H1 (cell line): ENCODE measurements around the gene FLCN. TPM values are rescaled to one million over a fixed set of nuclear protein-coding genes. Genes with fewer than 3 reads are reported as not detected.

Source experiments
- CTCF ChIA-PET: fragments of 300-600 bp; sonication (Branson Sonifier 250); formaldehyde crosslinking; loops from one replicate; lab custom pipeline; 2021; ENCODE audit not compliant: partially characterized antibody; lab: Charles Lee
- POLR2A ChIA-PET: fragments of 300-600 bp; sonication (Branson Sonifier 250); formaldehyde crosslinking; loops from one replicate; lab custom pipeline; 2021; ENCODE audit warnings: inconsistent platforms; ENCODE audit not compliant: partially characterized antibody; lab: Charles Lee
- DNase-seq, 2 experiments: peaks; one replicate each; pipeline versions ENCODE4 v3.0.0 to v3.0.0-alpha.2; 2010 to 2022; ENCODE audit warnings: low spot score in 2 of 2, low read depth in 1 of 2, mixed read lengths in 1 of 2
- FAIRE-seq: peaks from 2 replicates; lab custom pipeline; 2011; peaks lifted over from hg19 to GRCh38; lab: Jason Lieb, UNC
- H2AFZ ChIP-seq: 2 replicates; pipeline ENCODE4 v1.8.1; 2012; ENCODE audit warnings: low read length, inconsistent platforms
- H2AK5ac ChIP-seq: 2 replicates; pipeline ENCODE4 v1.6.1; 2013; ENCODE audit warnings: low read depth, low read length
- H2BK120ac ChIP-seq: replicated peaks from 2 replicates; pipeline ENCODE3; 2013; ENCODE audit warnings: low read depth, low read length, inconsistent platforms
- H2BK12ac ChIP-seq: 2 replicates; pipeline ENCODE4 v1.6.1; 2013; ENCODE audit warnings: low read depth, low read length
- H2BK15ac ChIP-seq: 2 replicates; pipeline ENCODE4 v1.6.1; 2013; ENCODE audit warnings: low read length
- H2BK20ac ChIP-seq: 2 replicates; pipeline ENCODE4 v1.6.1; 2013; ENCODE audit warnings: low read length
- H2BK5ac ChIP-seq: 2 replicates; pipeline ENCODE4 v1.6.1; 2013; ENCODE audit warnings: low read depth, low read length
- H3K14ac ChIP-seq: 2 replicates; pipeline ENCODE4 v1.6.1; 2013; ENCODE audit warnings: inconsistent platforms; ENCODE audit not compliant: insufficient read length
- H3K18ac ChIP-seq: 2 replicates; pipeline ENCODE4 v1.6.1; 2013; ENCODE audit warnings: low read length; ENCODE audit errors: extremely low read depth
- H3K23ac ChIP-seq: 2 replicates; pipeline ENCODE4 v1.6.1; 2013; ENCODE audit warnings: inconsistent platforms; ENCODE audit not compliant: insufficient read length
- H3K23me2 ChIP-seq: 2 replicates; pipeline ENCODE4 v1.6.1; 2013; ENCODE audit warnings: low read depth, low read length
- H3K27ac ChIP-seq: 2 replicates; pipeline ENCODE4 v1.6.1; 2011; ENCODE audit warnings: low read depth, low read length, inconsistent platforms
- H3K27me3 ChIP-seq, 4 experiments: replicated peaks in 1 of 4; 1 replicate in 1 of 4; 2 replicates in 3 of 4; pipeline versions ENCODE4 v1.6.1 to v1.8.1; 2011 to 2013; ENCODE audit warnings: low read length in 3 of 4, mild to moderate bottlenecking in 3 of 4, inconsistent platforms in 2 of 4, mixed read lengths in 2 of 4, moderate library complexity in 1 of 4; ENCODE audit not compliant: control insufficient read depth in 3 of 4, insufficient read depth in 3 of 4; ENCODE audit errors: extremely low read depth in 1 of 4
- H3K36me3 ChIP-seq, 4 experiments: 2 replicates each; pipeline versions ENCODE4 v1.6.1 to v1.8.1; 2011 to 2013; ENCODE audit warnings: mild to moderate bottlenecking in 4 of 4, low read length in 3 of 4, moderate library complexity in 2 of 4, control low read depth in 1 of 4, inconsistent platforms in 1 of 4; ENCODE audit not compliant: insufficient read depth in 4 of 4, control insufficient read depth in 2 of 4
- H3K4ac ChIP-seq: replicated peaks from 2 replicates; pipeline ENCODE3; 2013; ENCODE audit warnings: low read length, low read depth, mixed read lengths, inconsistent platforms; ENCODE audit not compliant: insufficient read length
- H3K4me1 ChIP-seq, 4 experiments: replicated peaks in 1 of 4; 1 replicate in 1 of 4; 2 replicates in 3 of 4; pipeline versions ENCODE4 v1.6.1 to v1.8.1; 2011 to 2013; ENCODE audit warnings: low read length in 3 of 4, inconsistent platforms in 2 of 4, mixed read lengths in 1 of 4; ENCODE audit not compliant: insufficient read depth in 4 of 4, control insufficient read depth in 3 of 4
- H3K4me2 ChIP-seq, 2 experiments: 2 replicates each; pipeline versions ENCODE4 v1.6.1 to v1.8.1; 2011 to 2013; ENCODE audit warnings: low read depth in 2 of 2, low read length in 2 of 2, control low read depth in 1 of 2, inconsistent platforms in 1 of 2, mild to moderate bottlenecking in 1 of 2; ENCODE audit not compliant: insufficient read depth in 1 of 2
- H3K4me3 ChIP-seq, 4 experiments: fragments of 200-600, 300-600 bp in 1 of 4; sonication (generic), shearing (Covaris generic), sonication (Bioruptor Twin) in 1 of 4; 2 replicates each; pipeline versions ENCODE4 v1.5.1 to v1.8.1; 2011 to 2016; ENCODE audit warnings: low read length in 4 of 4, low read depth in 3 of 4, control low read depth in 2 of 4, inconsistent platforms in 2 of 4, mild to moderate bottlenecking in 2 of 4, mixed read lengths in 1 of 4, moderate library complexity in 1 of 4; ENCODE audit not compliant: insufficient read depth in 2 of 4; ENCODE audit errors: extremely low read depth in 1 of 4
- H3K56ac ChIP-seq: replicated peaks from 2 replicates; pipeline ENCODE3; 2013; ENCODE audit warnings: low read depth, mild to moderate bottlenecking, mixed read lengths, low read length, inconsistent platforms; ENCODE audit not compliant: insufficient read length
- H3K79me1 ChIP-seq: 2 replicates; pipeline ENCODE4 v1.6.1; 2013; ENCODE audit warnings: low read depth, low read length, control low read depth
- H3K79me2 ChIP-seq, 2 experiments: 2 replicates each; pipeline versions ENCODE4 v1.6.1 to v1.8.1; 2012 to 2013; ENCODE audit warnings: low read length in 2 of 2, mild to moderate bottlenecking in 2 of 2, inconsistent platforms in 1 of 2; ENCODE audit not compliant: insufficient read depth in 2 of 2, control insufficient read depth in 1 of 2
- H3K9ac ChIP-seq, 4 experiments: replicated peaks in 1 of 4; 1 replicate in 1 of 4; 2 replicates in 3 of 4; pipeline versions ENCODE4 v1.6.1 to v1.8.1; 2011 to 2013; ENCODE audit warnings: low read depth in 3 of 4, low read length in 3 of 4, control low read depth in 2 of 4, mild to moderate bottlenecking in 2 of 4, moderate library complexity in 2 of 4, inconsistent platforms in 1 of 4; ENCODE audit errors: extremely low read depth in 1 of 4
- H3K9me3 ChIP-seq, 2 experiments: 2 replicates each; pipeline versions ENCODE4 v1.6.1 to v1.8.1; 2012 to 2013; ENCODE audit warnings: mild to moderate bottlenecking in 2 of 2, moderate library complexity in 2 of 2, control low read depth in 1 of 2, inconsistent platforms in 1 of 2, low read depth in 1 of 2, low read length in 1 of 2, mixed read lengths in 1 of 2; ENCODE audit not compliant: insufficient read depth in 2 of 2
- H4K20me1 ChIP-seq, 2 experiments: replicated peaks in 1 of 2; 2 replicates each; pipeline versions ENCODE3 to v1.8.1; 2011 to 2013; ENCODE audit warnings: inconsistent platforms in 2 of 2, low read length in 2 of 2, mild to moderate bottlenecking in 1 of 2; ENCODE audit not compliant: insufficient read depth in 2 of 2, control insufficient read depth in 1 of 2
- H4K5ac ChIP-seq: 2 replicates; pipeline ENCODE4 v1.6.1; 2013; ENCODE audit warnings: low read length, low read depth, mixed read lengths, inconsistent platforms; ENCODE audit not compliant: insufficient read length
- H4K8ac ChIP-seq: 2 replicates; pipeline ENCODE4 v1.8.0; 2013; ENCODE audit warnings: mild to moderate bottlenecking, moderate library complexity, low read length, inconsistent platforms; ENCODE audit not compliant: insufficient read depth; ENCODE audit errors: extremely low read depth
- H4K91ac ChIP-seq: replicated peaks from 2 replicates; pipeline ENCODE3; 2013; ENCODE audit warnings: low read length, mixed read lengths, inconsistent platforms; ENCODE audit not compliant: insufficient read length
- GABPA ChIP-seq: IDR thresholded peaks from 2 replicates; pipeline ENCODE4 v1.6.1; 2011; ENCODE audit warnings: mild to moderate bottlenecking, low read length, moderate library complexity, borderline replicate concordance; ENCODE audit not compliant: insufficient read depth
- WGBS, 2 experiments: shearing (Covaris generic) in 1 of 2; methylation state at CpG; one replicate each; pipeline versions ENCODE4 v1.1.6 to v1.1.7; 2013 to 2015; ENCODE audit warnings: low lambda C conversion rate in 2 of 2, mixed read lengths in 2 of 2, inconsistent platforms in 1 of 2, low coverage in 1 of 2, missing lambda C conversion rate in 1 of 2; ENCODE audit not compliant: insufficient replicate concordance in 2 of 2, insufficient coverage in 1 of 2, insufficient read length in 1 of 2; ENCODE audit errors: extremely low coverage in 1 of 2, missing lambda C conversion rate in 1 of 2; 5-methylcytosine and 5-hydroxymethylcytosine counted together
- polyA plus RNA-seq, 7 experiments: library from polyadenylated mRNA; depleted of rRNA in 3 of 7; stranded (reverse) in 5 of 7; unstranded in 2 of 7; fragments of >200 nt in 5 of 7; fragments of 200-250 nt in 2 of 7; gene quantifications; 1 replicate in 5 of 7; 2 replicates in 1 of 7; 4 replicates in 1 of 7; pipeline versions ENCODE4 v1.2.1 to v1.2.3, GENCODE V29; 2011 to 2013; ENCODE audit warnings: missing spikeins in 2 of 7, mixed read lengths in 2 of 7
- total RNA-seq: library from RNA; stranded (reverse); fragmentation: NEBNext Ultra II Directional; extraction: Animal tissue kit (Norgen Biotek cat#: 25700); gene quantifications from 2 replicates; pipeline ENCODE4 v1.2.1, GENCODE V29; 2021
- TF ChIP-seq, protein P1 (sequence below), 3 experiments: IDR thresholded peaks; 1 replicate in 2 of 3; 2 replicates in 1 of 3; pipeline versions ENCODE4 v1.5.1 to v1.6.1; 2011; ENCODE audit warnings: low read length in 3 of 3, mild to moderate bottlenecking in 3 of 3, inconsistent platforms in 2 of 3, low read depth in 1 of 3, moderate library complexity in 1 of 3; ENCODE audit not compliant: insufficient read depth in 1 of 3; ENCODE audit errors: control extremely low read depth in 1 of 3

The FLCN gene
- total and polyA plus RNA-seq, 2 of the 8 experiments (the other 6 are each of a cell fraction or from before 2014, with no cell fraction given): 15.6 to 34.6 TPM

DNA sequence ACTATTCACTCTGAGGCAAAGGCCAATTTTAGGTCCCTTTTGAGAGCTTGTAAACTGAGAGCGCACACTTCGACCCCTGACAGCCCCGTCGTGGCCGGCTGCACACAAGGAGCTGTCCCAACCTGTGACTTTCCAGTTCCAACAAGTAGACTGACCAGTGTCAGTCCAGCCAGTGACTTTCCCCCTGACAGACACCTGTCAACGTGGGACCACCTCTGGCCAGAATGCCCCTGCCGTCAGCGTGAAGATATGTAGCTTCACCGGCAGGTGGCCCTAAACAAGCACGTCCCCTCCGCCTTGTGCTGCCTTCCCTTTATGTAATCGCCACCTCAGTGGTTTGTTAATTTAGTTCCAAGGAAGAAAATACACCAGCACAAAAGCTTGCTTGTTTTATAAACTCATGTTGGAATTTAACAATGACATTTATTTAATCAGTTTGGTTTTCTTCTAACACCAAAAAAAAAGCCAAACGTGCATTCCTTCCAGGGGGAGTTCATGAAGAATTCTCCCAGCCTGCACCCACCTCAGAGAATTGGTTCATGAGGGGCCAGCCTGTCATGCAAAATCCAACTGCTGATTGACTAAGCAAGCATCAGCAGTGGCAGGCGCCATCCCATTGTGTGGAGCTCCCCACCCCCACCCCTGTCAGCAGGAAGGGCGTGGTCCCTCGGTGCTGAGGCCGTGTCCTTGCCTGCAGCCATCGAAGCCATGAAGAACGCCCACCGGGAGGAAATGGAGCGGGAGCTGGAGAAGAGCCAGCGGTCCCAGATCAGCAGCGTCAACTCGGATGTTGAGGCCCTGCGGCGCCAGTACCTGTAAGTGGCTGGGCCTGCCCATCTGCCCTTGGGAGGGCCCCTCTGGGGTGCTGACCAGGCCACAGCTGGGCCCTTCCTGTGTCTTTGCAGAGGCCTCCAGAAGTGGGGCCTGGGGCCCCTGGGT, 64.7 kb downstream of the FLCN start:
- no peak for DNase-seq
- Histone ChIP-seq H3K23ac (no peak overlapping the region), H3K27ac (no peak overlapping the region), H2BK120ac (no peak overlapping the region), H3K36me3 (peaks cover 3 to 25% (median 18%) of the 10 kb centered on the region in 4 experiments; a peak in 7 of 8 replicates), H3K56ac (no peak overlapping the region), H3K27me3 (no peaks in the 10 kb centered on the region; a peak in 1 of 7 replicates), H3K18ac (no peak overlapping the region), H3K23me2 (no peaks in the 10 kb centered on the region), H4K5ac (no peak overlapping the region), H3K79me2 (no peaks in the 10 kb centered on the region), H3K4ac (no peak overlapping the region), H3K14ac (no peak overlapping the region), H2BK15ac (no peak overlapping the region), H3K79me1 (no peaks in the 10 kb centered on the region), H3K4me3 (no peak overlapping the region), H4K8ac (no peak overlapping the region), H3K4me2 (no peak overlapping the region), H2BK20ac (no peak overlapping the region), H3K9ac (no peak overlapping the region), H2AK5ac (no peak overlapping the region), H2BK5ac (no peak overlapping the region), H4K91ac (no peak overlapping the region), H2AFZ (no peak overlapping the region), H3K9me3 (no peaks in the 10 kb centered on the region), H2BK12ac (no peak overlapping the region), H3K4me1 (no peaks in the 10 kb centered on the region), H4K20me1 (peaks cover 0 to 11% of the 10 kb centered on the region in 2 experiments)
- no peak for TF ChIP-seq GABPA
- TF ChIP-seq, protein P1, sequence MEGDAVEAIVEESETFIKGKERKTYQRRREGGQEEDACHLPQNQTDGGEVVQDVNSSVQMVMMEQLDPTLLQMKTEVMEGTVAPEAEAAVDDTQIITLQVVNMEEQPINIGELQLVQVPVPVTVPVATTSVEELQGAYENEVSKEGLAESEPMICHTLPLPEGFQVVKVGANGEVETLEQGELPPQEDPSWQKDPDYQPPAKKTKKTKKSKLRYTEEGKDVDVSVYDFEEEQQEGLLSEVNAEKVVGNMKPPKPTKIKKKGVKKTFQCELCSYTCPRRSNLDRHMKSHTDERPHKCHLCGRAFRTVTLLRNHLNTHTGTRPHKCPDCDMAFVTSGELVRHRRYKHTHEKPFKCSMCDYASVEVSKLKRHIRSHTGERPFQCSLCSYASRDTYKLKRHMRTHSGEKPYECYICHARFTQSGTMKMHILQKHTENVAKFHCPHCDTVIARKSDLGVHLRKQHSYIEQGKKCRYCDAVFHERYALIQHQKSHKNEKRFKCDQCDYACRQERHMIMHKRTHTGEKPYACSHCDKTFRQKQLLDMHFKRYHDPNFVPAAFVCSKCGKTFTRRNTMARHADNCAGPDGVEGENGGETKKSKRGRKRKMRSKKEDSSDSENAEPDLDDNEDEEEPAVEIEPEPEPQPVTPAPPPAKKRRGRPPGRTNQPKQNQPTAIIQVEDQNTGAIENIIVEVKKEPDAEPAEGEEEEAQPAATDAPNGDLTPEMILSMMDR (IDR thresholded peaks at IDR 0.05; ENCODE audit: control extremely low read depth in 1 of 3, insufficient read depth in 1 of 3, low read depth in 1 of 3, low read length in 3 of 3): peak in 1 of 3 experiments; percentile 9; a peak in 2 of 4 replicates
- 90% methylated on average over 23 of the region's 26 CpGs; no CpG with 5 or more reads in 1 of the 2 experiments for WGBS, 2 experiments
- FAIRE-seq: no peak
- ChIA-PET CTCF (interaction anchor here (0.7 to 2.9 kb wide), 12 partner anchors 11 to 198 kb away, joined by 3 to 16 read pairs (median 3); no protein-coding TSS in a partner anchor), POLR2A (interaction anchor here (0.7 to 1.1 kb wide), 2 partner anchors 52 to 55 kb away, joined by 3 to 4 read pairs; no protein-coding TSS in a partner anchor)
